ENCODE results near the gene ADAM22.
"Not testable (repeated sequence)": the region's sequence is repeated elsewhere in the genome, so short reads cannot be mapped to it uniquely, and the experiment has no call there.

DNA sequence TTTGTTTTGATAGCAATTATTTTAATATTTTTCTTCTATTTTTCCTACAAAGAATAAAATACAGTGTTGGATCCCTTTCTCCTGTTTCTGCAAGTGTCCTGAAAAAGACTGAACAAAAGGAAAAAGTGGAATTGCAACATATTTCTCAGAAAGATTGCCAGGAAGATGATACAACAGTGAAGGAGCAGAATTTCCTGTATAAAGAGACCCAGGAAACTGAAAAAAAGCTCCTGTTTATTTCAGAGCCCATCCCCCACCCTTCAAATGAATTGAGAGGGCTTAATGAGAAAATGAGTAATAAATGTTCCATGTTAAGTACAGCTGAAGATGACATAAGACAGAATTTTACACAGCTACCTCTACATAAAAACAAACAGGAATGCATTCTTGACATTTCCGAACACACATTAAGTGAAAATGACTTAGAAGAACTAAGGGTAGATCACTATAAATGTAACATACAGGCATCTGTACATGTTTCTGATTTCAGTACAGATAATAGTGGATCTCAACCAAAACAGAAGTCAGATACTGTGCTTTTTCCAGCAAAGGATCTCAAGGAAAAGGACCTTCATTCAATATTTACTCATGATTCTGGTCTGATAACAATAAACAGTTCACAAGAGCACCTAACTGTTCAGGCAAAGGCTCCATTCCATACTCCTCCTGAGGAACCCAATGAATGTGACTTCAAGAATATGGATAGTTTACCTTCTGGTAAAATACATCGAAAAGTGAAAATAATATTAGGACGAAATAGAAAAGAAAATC lies 26.7 kb upstream of the ADAM22 start:
- TF ChIP-seq, protein P1, sequence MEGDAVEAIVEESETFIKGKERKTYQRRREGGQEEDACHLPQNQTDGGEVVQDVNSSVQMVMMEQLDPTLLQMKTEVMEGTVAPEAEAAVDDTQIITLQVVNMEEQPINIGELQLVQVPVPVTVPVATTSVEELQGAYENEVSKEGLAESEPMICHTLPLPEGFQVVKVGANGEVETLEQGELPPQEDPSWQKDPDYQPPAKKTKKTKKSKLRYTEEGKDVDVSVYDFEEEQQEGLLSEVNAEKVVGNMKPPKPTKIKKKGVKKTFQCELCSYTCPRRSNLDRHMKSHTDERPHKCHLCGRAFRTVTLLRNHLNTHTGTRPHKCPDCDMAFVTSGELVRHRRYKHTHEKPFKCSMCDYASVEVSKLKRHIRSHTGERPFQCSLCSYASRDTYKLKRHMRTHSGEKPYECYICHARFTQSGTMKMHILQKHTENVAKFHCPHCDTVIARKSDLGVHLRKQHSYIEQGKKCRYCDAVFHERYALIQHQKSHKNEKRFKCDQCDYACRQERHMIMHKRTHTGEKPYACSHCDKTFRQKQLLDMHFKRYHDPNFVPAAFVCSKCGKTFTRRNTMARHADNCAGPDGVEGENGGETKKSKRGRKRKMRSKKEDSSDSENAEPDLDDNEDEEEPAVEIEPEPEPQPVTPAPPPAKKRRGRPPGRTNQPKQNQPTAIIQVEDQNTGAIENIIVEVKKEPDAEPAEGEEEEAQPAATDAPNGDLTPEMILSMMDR (IDR thresholded peaks at IDR 0.05; ENCODE audit: low read length), result not testable (repeated sequence)
- not testable (repeated sequence) for TF ChIP-seq EZH2 (optimal IDR thresholded peaks at IDR 0.05; ENCODE audit: low read depth, low read length); EZH2phosphoT487 (IDR thresholded peaks at IDR 0.05; ENCODE audit: low read length)
